Body of pancreas (tissue), 4 donors: Measurements from ENCODE around the gene NTRK2. TPM values are rescaled to one million over a fixed set of nuclear protein-coding genes. Genes with fewer than 3 reads are reported as not detected.

Source experiments
- ATAC-seq: fragments of 150-250 bp; one replicate; pipeline ENCODE4 v1.9.1; 2016
- DNase-seq, 4 donors: peaks; one replicate each; pipeline ENCODE4 v3.0.0-alpha.2; 2019
- H3K27ac ChIP-seq, 4 donors: fragments of 200-600 bp; sonication (generic); 1 replicate in 3 of 4; 2 replicates in 1 of 4; pipeline versions ENCODE4 v1.5.1 to v1.6.1; 2016 to 2019; ENCODE audit warnings: mild to moderate bottlenecking in 1 of 4, mixed read lengths in 1 of 4, moderate library complexity in 1 of 4
- H3K27me3 ChIP-seq, 2 donors: fragments of 200-600 bp; sonication (generic); one replicate each; pipeline ENCODE4 v1.6.0; 2016; ENCODE audit warnings: mild to moderate bottlenecking in 1 of 2
- H3K36me3 ChIP-seq, 2 donors: fragments of 200-600 bp; sonication (generic); replicated peaks in 1 of 2; 2 replicates each; pipeline ENCODE4 v1.5.1; 2016; ENCODE audit warnings: low read depth in 2 of 2; ENCODE audit not compliant: insufficient read depth in 1 of 2
- H3K4me1 ChIP-seq: fragments of 200-600 bp; sonication (generic); one replicate; pipeline ENCODE4 v1.6.0; 2016
- H3K4me3 ChIP-seq, 2 donors: fragments of 200-600 bp; sonication (generic); 1 replicate in 1 of 2; 2 replicates in 1 of 2; pipeline ENCODE4 v1.5.1; 2016 to 2019
- H3K9me3 ChIP-seq, 3 donors: fragments of 200-600 bp; sonication (generic); 1 replicate in 2 of 3; 2 replicates in 1 of 3; pipeline ENCODE4 v1.5.1; 2016
- CTCF ChIP-seq, 7 experiments: fragments of 450-650 bp in 4 of 7; fragments of 200-600 bp in 3 of 7; sonication (generic) in 3 of 7; IDR thresholded peaks; one replicate each; pipeline ENCODE4 v1.5.1; 2016 to 2019; ENCODE audit warnings: antibody characterized with exemption in 7 of 7
- POLR2A ChIP-seq, 3 donors: fragments of 450-650 bp; IDR thresholded peaks; one replicate each; pipeline ENCODE4 v1.6.1; 2016; ENCODE audit warnings: antibody characterized with exemption in 3 of 3, mild to moderate bottlenecking in 2 of 3
- WGBS, 2 donors: methylation state at CpG; one replicate each; pipeline ENCODE4 v1.1.5; 2017; 5-methylcytosine and 5-hydroxymethylcytosine counted together
- intact Hi-C: fragments of 100-400 bp; cut with DNase I; formaldehyde crosslinking; loops from one replicate; pipeline ENCODE4 v1.15.1; 2023
- total RNA-seq, 2 donors: library from RNA; depleted of rRNA; stranded (reverse); fragments of >200 nt; gene quantifications; one replicate each; pipeline ENCODE4 v1.1.0, GENCODE V29; 2016

The NTRK2 gene
- total RNA-seq, 2 donors from 2014 or later: 20.5 to 37.9 TPM

DNA sequence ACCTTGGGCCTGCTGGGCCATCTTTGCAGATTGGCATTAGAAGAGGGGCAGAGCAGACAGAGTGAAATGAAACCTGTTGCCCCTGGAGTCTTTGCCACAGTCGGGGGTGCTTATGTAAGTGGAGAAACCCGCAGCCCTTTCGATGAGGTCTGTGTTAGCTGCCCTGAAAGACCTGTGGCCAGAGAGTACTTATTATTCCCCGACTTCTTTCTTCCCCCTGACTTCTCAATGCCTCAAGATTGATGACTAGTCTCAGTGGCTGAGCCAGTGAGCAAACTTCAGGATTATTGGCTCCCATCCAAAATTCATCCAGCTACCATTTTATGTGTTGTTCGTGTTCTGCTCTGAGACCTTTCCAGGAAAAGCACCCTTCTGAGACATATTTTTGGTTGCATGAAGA lies 7.6 kb downstream of the NTRK2 start:
- ATAC-seq (no peak), DNase-seq (no peak)
- no peak overlapping the region for H3K4me3 ChIP-seq
- 49 to 57% methylated on average over 5 of the region's 5 CpGs for WGBS, 2 donors
- intact Hi-C loops: no loop called here
- H3K27me3 ChIP-seq: no peaks in the 10 kb centered on the region
- H3K4me1 ChIP-seq: peaks cover 7% of the 10 kb centered on the region
- H3K27ac ChIP-seq: no peak overlapping the region
- no peaks in the 10 kb centered on the region for H3K36me3 ChIP-seq
- no peaks in the 10 kb centered on the region for H3K9me3 ChIP-seq
- TF ChIP-seq CTCF (IDR thresholded peaks at IDR 0.05) (no peak), POLR2A (IDR thresholded peaks at IDR 0.05) (no peak)

GRCh38 chr9:84679571-84679970 lies 10.0 kb downstream of the NTRK2 start:
- 50 to 53% methylated on average over 1 of the region's 1 CpG for WGBS, 2 donors
- no peaks in the 10 kb centered on the region for H3K27me3 ChIP-seq
- H3K36me3 ChIP-seq: no peaks in the 10 kb centered on the region
- DNase-seq: no peak
- ATAC-seq: no peak
- no peak overlapping the region for H3K27ac ChIP-seq
- intact Hi-C loops: no loop called here
- no peaks in the 10 kb centered on the region for H3K9me3 ChIP-seq
- H3K4me3 ChIP-seq: no peak overlapping the region
- no peak for TF ChIP-seq POLR2A (IDR thresholded peaks at IDR 0.05)
- H3K4me1 ChIP-seq: peaks cover 2% of the 10 kb centered on the region

- Histone ChIP-seq H3K4me3 (no peak overlapping the region), H3K36me3 (no peaks in the 10 kb centered on the region), H3K9me3 (no peaks in the 10 kb centered on the region), H3K27ac (no peak overlapping the region), H3K4me1 (no peaks in the 10 kb centered on the region), H3K27me3 (no peaks in the 10 kb centered on the region)
- WGBS, 2 donors: 85 to 89% methylated on average over 6 of the region's 6 CpGs
- no peak for ATAC-seq
- intact Hi-C loops: no loop called here
- DNase-seq: no peak
- TF ChIP-seq CTCF (IDR thresholded peaks at IDR 0.05) (no peak), POLR2A (IDR thresholded peaks at IDR 0.05) (no peak)
Measured at GRCh38 chr9:84681516-84682285, 12.2 kb downstream of the NTRK2 start.

- Histone ChIP-seq H3K36me3 (no peaks in the 10 kb centered on the region), H3K4me1 (no peaks in the 10 kb centered on the region), H3K4me3 (no peak overlapping the region), H3K27me3 (no peaks in the 10 kb centered on the region), H3K27ac (no peak overlapping the region), H3K9me3 (no peaks in the 10 kb centered on the region)
- DNase-seq: no peak
- TF ChIP-seq POLR2A (IDR thresholded peaks at IDR 0.05): no peak
- TF ChIP-seq CTCF (IDR thresholded peaks at IDR 0.05): no peak
- intact Hi-C loops: no loop called here
- 21 to 39% methylated on average over 1 of the region's 1 CpG for WGBS, 2 donors
- ATAC-seq: no peak
Measured at GRCh38 chr9:84686068-84686467, 16.5 kb downstream of the NTRK2 start.

GRCh38 chr9:84688956-84689355 lies 19.4 kb downstream of the NTRK2 start:
- Histone ChIP-seq H3K36me3 (no peaks in the 10 kb centered on the region), H3K4me1 (no peaks in the 10 kb centered on the region), H3K9me3 (no peaks in the 10 kb centered on the region), H3K27me3 (no peaks in the 10 kb centered on the region), H3K27ac (no peak overlapping the region), H3K4me3 (no peak overlapping the region)
- intact Hi-C loops: no loop called here
- TF ChIP-seq POLR2A (IDR thresholded peaks at IDR 0.05) (no peak), CTCF (IDR thresholded peaks at IDR 0.05) (no peak)
- DNase-seq: no peak
- no peak for ATAC-seq
- 61 to 68% methylated on average over 4 of the region's 4 CpGs for WGBS, 2 donors
